Measurements from ENCODE around the gene ING5.

DNA sequence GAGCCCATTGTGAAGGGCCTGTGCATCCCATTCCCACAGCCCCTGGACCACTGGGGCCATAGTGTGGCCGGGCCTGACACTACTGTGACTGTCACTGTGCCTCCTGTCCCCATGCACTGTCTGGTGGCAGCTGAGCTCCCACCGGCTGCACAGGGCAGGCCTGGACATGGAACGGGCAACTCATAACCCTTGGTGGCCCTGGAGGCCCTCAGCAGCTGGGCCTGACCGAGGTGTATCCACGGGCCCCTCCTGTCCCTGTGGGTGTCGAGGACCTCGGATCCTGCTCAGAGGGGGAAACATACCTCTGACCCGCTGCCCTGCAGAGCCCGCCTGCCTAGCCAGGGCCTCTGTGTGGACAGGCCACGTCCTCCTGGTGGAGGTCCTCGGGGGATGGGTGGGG lies 67.0 kb downstream of the ING5 start:
- TF ChIP-seq, protein P1, sequence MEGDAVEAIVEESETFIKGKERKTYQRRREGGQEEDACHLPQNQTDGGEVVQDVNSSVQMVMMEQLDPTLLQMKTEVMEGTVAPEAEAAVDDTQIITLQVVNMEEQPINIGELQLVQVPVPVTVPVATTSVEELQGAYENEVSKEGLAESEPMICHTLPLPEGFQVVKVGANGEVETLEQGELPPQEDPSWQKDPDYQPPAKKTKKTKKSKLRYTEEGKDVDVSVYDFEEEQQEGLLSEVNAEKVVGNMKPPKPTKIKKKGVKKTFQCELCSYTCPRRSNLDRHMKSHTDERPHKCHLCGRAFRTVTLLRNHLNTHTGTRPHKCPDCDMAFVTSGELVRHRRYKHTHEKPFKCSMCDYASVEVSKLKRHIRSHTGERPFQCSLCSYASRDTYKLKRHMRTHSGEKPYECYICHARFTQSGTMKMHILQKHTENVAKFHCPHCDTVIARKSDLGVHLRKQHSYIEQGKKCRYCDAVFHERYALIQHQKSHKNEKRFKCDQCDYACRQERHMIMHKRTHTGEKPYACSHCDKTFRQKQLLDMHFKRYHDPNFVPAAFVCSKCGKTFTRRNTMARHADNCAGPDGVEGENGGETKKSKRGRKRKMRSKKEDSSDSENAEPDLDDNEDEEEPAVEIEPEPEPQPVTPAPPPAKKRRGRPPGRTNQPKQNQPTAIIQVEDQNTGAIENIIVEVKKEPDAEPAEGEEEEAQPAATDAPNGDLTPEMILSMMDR (IDR thresholded peaks at IDR 0.05) = no peak
- no peak for TF ChIP-seq POLR2A (IDR thresholded peaks at IDR 0.05)

Data from vagina (tissue), 2 donors.